HG03521 (cell line): ENCODE results near the gene ZDHHC21.

ENCODE experiments used
- ATAC-seq: cut with Tn5 transposase; IDR thresholded peaks from one replicate; pipeline ENCODE4 v1.9.1; 2021; ENCODE audit warnings: mild to moderate bottlenecking, moderate library complexity; ENCODE audit not compliant: unreplicated experiment

ZDHHC21 gene

DNA sequence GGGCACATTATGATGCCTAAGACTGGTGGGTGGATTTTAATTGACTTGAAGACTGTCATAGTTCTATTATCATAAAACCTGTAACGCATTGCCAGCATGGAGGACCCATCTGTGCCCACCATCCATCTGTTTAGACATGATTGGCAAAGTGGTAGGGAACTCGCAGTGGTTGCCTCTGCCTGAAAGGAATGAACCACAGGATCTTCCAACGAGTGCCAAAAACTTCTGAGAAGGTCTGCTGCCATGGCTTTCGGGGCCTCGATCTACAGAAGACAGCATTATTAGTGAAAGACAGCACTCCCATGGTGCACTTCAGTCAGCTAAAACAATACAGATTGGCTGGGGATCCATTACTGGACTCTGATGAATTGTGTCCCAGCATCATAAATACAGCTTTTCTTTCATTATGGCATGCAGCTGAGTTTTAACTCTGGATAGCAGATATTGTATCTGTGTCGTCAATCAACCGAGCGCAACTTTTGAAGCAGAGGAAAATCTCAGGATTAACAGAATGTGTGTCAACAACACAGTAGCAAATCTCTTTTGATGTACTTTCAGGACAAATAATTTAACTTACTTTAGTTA is 74.3 kb downstream of the ZDHHC21 start:
- ATAC-seq, result no peak

DNA sequence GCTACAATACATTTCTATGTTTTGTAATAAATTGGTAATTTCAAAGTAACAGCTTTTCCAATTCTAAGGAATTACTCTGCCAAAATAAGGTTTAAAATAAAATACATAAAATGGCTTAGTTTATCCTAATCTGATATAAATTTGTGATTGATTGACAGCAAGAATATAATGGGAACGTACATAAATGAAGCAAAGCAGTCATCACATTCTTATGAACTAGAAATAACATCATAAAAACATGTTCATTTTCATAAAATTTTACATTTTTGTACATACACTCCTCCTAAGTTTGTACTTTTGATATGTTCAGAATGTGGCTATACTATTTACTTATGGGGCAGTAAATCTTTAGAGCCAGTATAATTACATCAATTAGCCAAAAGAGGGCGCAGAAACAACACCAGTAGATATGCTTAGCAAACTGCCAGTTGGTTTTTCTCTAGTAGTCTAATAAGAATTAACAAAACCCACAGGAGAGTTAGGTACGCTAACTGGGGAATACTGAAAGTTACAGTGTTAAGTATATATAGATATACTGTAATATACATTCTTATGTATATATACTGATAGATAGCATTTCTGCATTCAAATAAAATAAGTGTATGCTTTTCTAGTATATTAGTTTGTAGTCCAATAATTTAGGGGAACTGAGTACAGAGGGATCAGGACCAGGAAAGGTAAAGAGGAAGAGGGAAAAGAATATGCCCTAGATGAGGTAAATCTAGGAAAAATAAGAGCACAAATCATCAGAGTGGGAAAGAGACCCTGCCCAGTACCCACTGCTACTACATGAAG is 76.8 kb downstream of the ZDHHC21 start:
- peak; percentile 83 for ATAC-seq

DNA sequence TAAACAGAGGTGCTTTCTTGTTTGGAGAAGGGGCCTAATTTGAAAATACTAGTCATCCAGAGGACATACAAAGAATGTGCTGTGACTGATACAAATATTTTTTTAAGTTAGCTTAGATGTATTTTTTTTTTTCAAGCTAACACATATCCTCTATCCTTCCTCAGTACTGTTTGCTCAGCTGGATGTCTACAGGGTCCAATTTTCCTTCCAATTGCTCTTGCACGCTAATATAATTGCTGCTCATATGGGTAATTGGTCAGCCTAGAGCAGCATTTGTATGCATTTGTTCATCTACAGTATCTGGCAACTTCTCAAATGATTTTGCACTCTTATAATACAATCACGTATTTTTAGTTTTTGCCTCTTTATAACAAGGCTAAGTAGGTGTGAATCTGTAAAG is 84.7 kb downstream of the ZDHHC21 start:
- ATAC-seq, result no peak

DNA sequence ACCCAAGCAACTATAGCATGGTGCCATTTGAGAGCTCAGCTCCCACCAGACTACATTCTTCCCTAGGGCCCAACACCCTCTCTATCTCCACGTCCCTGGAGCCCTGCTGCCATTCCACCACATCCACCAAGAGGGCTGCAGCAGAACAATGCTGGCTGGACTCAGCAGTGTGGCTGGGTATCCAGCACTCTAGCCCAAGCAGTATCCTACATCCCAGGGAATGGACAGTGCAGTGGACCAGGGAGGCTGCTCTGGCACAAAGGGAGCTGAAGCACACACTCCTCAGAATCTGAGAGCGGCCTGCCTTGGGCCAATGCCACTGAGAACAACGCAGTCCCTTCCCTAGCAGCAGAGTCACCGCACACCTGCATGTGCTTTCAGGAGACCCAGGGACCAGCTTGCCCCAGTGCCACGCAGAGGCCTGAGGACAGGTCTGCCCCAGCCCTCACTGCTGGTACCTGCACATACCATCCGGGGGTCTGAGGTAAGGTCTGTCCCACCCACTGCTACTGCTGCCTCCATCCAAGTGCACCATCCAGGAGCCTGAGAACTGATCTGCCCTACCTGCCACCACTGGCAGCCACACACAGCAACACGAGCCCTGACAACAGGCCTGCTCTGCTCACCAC is 95.9 kb downstream of the ZDHHC21 start:
- no peak for ATAC-seq

DNA sequence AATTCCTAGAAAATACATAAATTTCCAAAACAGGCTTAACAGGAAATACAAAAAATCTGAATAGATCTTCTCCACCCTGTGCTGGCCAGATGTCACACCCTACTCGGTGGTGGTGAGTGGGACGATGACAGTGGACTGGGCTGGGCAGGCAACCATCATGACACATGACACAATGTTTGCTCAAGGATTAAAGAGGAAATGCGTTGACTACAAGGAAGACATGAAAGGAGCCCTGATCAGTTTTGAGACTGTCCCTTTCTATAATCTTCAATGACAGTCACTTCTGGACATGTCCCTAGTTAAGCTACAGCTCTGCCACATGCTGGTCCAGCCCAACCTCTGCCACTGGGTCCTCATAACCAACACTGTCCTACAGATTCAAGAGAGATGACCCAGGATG is 99.8 kb downstream of the ZDHHC21 start:
- no peak for ATAC-seq

DNA sequence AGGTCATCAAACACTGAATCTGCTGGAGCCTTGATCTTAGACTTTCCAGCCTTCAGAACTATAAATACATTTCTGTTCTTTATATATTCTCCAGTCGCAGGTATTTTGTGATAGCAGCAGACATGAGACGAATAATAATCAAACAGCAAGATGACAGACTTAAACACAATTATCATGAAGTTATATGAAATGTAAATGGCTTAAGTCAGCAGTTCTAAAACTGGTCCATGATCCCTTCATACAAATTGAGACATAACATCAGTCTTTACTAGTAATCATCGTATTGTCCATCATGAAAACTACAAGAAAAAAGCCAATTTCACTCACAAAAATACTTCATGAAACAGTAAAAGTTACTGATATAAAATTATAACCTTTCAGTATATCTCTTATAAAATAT is 101.8 kb downstream of the ZDHHC21 start:
- ATAC-seq, result no peak

DNA sequence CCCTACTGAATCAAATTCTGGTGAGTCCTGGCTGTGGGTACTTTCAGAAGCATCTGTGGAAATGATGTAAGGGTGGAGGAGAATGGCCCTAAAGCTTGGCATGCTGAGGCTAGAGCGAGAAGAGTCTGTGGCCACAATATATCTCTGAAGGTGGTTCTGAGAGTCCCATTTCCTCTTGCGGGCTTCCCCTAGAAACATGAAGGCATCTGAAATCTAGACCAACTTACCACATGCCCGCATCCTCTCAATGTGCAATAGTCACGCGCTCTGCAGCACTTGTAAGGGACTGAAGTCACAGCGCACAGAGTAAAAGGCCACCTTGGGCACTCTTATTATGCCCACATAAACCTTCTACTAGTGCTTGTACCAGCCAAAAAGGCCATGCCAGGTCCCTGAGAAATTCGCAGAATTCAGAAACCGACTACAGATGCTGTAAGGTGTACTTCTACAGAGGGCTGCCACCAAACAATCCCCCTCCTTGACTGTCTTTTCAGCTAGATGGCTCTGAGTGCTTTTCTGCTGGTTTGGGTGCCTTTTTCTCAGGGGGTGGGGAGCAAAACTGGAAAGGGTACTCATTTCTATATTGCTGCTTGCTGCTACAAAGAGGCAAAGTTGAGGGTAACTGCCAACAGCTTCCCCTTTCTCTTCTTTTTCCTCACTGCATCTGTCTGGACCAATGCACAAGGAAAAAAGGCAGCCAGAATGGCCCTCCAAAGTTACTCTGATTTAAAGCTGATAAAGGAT is 107.3 kb downstream of the ZDHHC21 start:
- ATAC-seq, result peak; percentile 99

DNA sequence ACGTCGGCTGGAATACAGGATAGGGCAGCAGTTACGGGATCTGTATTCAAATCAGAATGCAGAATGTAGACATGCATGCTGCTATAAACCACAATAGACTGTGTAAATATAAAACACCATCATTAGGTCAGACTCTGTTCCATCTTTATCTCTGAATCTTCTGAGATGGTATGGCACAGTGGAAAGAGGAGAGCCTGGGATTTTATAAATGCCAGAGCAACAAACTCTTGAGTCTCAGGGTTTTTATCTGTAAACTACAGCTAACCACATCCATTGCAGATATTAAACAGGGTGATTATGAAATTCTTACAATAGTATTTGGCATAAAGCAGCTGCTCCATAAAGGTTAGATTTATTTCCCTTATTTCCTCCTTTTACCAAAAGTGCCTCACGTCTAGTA is 108.7 kb downstream of the ZDHHC21 start:
- ATAC-seq, result no peak

DNA sequence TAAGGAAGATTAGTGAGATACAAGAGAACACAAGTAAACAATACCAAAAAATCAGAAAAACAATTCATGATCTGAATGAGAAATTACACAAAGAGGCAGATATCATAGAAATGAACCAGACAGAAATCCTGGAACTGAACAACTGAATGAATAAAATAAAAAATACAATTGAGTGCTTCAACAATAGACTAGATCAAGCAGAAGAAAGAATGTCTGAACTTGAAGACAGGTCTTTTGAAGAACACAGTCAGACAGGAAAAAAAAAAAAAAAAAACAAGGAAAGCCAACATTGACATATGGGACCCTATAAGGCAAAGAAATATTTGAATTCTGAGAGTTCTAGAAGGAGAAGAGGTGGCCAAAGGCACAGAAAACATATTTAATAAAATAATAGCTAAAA is 115.2 kb downstream of the ZDHHC21 start:
- ATAC-seq, result no peak

DNA sequence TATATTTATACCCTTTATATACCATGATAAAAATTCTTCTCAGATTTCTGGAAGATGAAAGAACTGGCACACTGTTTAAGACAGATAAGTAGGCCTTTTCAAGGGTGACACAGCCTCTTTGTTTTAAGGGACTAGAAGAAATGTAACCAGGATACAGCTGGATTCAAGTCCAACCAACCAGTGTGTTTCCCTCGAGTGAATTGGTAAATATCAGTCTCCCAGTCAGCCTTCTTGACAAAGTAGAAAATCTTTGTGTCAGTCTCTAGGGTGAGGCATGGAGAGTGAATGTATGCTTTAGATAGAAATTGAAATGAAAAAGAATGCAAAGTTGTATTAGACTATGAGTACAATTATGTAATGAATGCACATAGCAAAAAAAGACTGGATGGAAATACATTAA is 119.1 kb downstream of the ZDHHC21 start:
- ATAC-seq, result no peak

DNA sequence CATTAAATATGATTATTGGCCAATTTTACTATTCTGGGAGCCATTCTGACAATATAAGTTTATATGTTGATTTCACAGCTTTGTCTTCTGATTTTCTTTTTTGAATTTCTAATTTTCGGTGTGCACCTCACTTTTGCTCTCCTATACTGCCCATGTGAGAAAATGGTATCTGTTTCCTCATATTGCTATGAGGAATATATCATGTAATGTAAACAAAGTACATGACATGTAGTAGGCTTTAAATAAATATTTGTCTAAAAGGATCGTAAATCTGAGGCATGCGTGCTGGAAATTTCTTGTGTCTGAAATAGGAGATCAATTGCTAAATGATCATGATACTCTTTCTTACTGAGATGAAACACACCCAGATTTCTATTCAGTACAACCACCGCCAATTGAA is 119.9 kb downstream of the ZDHHC21 start:
- no peak for ATAC-seq

DNA sequence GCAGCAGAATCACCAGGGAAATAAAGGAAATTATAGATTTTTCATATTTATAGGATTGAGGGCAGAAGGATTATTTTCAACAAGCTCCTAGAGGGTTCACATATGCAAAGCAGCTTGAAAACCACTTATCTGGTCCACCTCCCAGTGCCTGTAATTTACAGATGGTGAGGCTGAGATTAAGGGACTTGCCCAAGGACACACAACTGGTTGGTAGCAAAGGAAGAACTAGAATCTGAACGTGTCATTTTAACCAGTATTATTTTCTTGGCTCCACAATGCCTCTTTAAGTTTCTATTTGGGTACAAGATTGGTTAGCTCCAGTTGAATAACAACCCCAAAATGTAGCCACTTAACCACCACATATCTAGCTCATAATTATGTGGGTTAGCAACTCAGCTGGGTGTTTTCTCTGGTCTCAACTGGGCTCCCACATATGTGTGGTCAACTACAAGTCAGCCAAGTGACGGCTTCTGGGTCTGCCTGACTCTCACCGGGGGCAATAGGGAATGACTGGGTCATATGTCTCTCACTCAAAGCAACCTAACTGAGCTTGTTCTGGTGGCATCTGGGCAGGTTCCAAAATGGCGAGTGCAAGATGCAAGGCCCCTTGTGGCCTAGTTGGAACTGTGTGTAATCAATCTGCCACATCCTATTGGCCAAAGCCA is 127.7 kb downstream of the ZDHHC21 start:
- ATAC-seq, result no peak

DNA sequence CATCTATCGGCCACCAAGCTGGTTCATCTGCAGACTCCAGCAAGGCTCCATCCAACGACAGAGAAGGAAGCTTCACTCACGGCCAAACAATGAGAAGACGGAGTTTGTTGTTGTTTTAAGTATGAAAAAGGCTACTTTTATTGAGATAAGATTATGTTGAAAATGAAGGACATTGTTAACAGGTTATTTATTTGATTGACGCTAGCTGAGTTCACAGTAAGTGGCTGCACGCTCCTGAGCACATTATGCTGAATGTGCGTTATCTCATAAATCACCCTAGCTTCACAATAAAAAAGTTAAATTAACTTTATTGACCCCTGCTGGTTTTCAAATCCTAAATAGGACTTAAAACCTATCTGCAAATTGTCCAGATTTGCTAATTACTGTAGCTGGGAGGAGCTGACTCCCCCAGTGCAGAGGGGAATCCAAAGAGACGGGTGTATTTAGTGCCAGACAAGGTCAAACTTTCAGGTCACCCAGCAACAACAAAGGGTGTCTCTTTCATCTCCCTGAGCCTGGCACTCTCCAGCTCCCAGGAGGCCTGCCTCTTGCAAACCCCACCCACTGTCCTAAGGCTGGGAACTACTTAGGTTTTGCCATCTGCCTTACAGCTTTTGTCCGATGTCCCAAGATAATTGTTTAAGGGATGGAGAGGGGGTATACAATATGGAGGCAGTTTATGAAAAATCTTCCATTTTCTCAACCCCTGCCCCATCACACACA is 129.2 kb downstream of the ZDHHC21 start:
- no peak for ATAC-seq

DNA sequence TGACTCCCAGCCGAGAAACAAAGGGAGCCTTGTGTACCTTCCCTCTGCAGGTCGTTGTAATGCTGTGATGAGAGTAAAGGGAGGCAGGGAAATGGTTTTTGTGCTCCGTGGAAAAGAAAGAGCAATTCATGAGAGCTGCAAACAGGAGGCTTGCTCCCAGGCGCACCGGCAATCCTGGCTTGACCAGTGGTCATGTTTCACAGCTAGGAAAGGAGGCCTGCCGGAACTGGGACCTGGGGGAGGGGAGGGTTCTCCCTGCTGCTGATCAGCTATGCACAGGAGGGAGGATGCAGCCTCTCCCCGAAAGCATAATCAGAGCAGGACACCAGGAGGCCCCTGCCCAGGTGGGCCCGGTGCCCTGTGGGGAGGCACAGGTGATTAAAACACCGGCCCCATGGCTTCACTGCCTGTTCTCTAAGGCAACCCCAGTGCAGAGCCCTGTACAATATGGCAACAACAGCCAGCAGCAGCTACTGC is 131.3 kb downstream of the ZDHHC21 start:
- ATAC-seq, result no peak
